SK-N-SH (cell line): Measurements from ENCODE around the gene CCDC69. TPM values are rescaled to one million over a fixed set of nuclear protein-coding genes. Genes with fewer than 3 reads are reported as not detected.

Experiments
- CTCF ChIA-PET: fragments of 300-600, 350-600 bp; formaldehyde crosslinking; extraction: SDS; loops from one replicate; lab custom pipeline; 2021; lab: Yijun Ruan, JAX
- POLR2A ChIA-PET: fragments of 350-600 bp; sonication (Branson Sonifier 250); formaldehyde crosslinking; extraction: SDS; loops from one replicate; lab custom pipeline; 2020; ENCODE audit warnings: antibody characterized with exemption, inconsistent platforms; lab: Yijun Ruan, JAX
- DNase-seq: peaks from one replicate; pipeline ENCODE4 v3.0.0; 2012
- H2AFZ ChIP-seq: fragments of 200-600 bp; sonication (generic); 2 replicates; pipeline ENCODE4 v1.8.1; 2016; ENCODE audit warnings: antibody characterized with exemption, mild to moderate bottlenecking, low read depth
- H3F3A ChIP-seq: fragments of 200-600 bp; sonication (generic); replicated peaks from 2 replicates; pipeline ENCODE3; 2016; ENCODE audit warnings: antibody characterized with exemption, mild to moderate bottlenecking; ENCODE audit not compliant: insufficient read depth
- H3K27ac ChIP-seq, 2 experiments: fragments of 200-500 bp in 1 of 2; fragments of 200-600 bp in 1 of 2; sonication (Bioruptor generic) in 1 of 2; sonication (generic), shearing (Covaris generic) in 1 of 2; 2 replicates each; pipeline versions ENCODE4 v1.5.1 to v1.6.1; 2014 to 2016; ENCODE audit warnings: low read depth in 2 of 2, inconsistent platforms in 1 of 2, low read length in 1 of 2, mild to moderate bottlenecking in 1 of 2, mixed read lengths in 1 of 2
- H3K27me3 ChIP-seq: fragments of 200-600 bp; sonication (generic), shearing (Covaris generic); 2 replicates; pipeline ENCODE4 v1.6.1; 2016; ENCODE audit warnings: mixed run types; ENCODE audit not compliant: insufficient read depth
- H3K36me3 ChIP-seq, 2 experiments: fragments of 200-500 bp in 1 of 2; fragments of 200-600 bp in 1 of 2; sonication (Bioruptor generic) in 1 of 2; sonication (generic) in 1 of 2; replicated peaks in 1 of 2; 2 replicates each; pipeline versions ENCODE3 to v1.5.1; 2014 to 2016; ENCODE audit warnings: low read length in 1 of 2, mild to moderate bottlenecking in 1 of 2; ENCODE audit not compliant: insufficient read depth in 2 of 2, control insufficient read depth in 1 of 2
- H3K4me1 ChIP-seq, 2 experiments: fragments of 200-500 bp in 1 of 2; fragments of 200-600 bp in 1 of 2; sonication (Bioruptor generic) in 1 of 2; sonication (generic), shearing (Covaris generic) in 1 of 2; 2 replicates each; pipeline versions ENCODE4 v1.5.1 to v1.6.1; 2014 to 2016; ENCODE audit warnings: low read depth in 1 of 2, low read length in 1 of 2, mixed run types in 1 of 2; ENCODE audit not compliant: insufficient read depth in 2 of 2, control insufficient read depth in 1 of 2
- H3K4me2 ChIP-seq: fragments of 200-600 bp; sonication (generic), shearing (Covaris generic); 2 replicates; pipeline ENCODE4 v1.6.1; 2017; ENCODE audit warnings: mixed run types
- H3K4me3 ChIP-seq, 2 experiments: fragments of 200-500 bp in 1 of 2; fragments of 200-600 bp in 1 of 2; sonication (Bioruptor generic) in 1 of 2; sonication (generic), shearing (Covaris generic) in 1 of 2; 2 replicates each; pipeline versions ENCODE4 v1.5.1 to v1.8.1; 2014 to 2016; ENCODE audit warnings: low read depth in 2 of 2, inconsistent platforms in 1 of 2, low read length in 1 of 2, mild to moderate bottlenecking in 1 of 2, mixed read lengths in 1 of 2, moderate library complexity in 1 of 2
- H3K79me2 ChIP-seq: fragments of 200-600 bp; sonication (generic); 2 replicates; pipeline ENCODE4 v1.8.1; 2017; ENCODE audit warnings: mild to moderate bottlenecking; ENCODE audit not compliant: insufficient read depth
- H3K9ac ChIP-seq: fragments of 200-600 bp; sonication (generic); 2 replicates; pipeline ENCODE4 v1.6.1; 2017; ENCODE audit warnings: mixed run types
- H3K9me2 ChIP-seq: fragments of 200-600 bp; sonication (generic); 2 replicates; pipeline ENCODE4 v1.6.1; 2017; ENCODE audit warnings: mixed run types
- H3K9me3 ChIP-seq: fragments of 200-600 bp; sonication (generic); 2 replicates; pipeline ENCODE4 v1.6.1; 2017; ENCODE audit warnings: mixed run types, mild to moderate bottlenecking, moderate library complexity
- H4K20me1 ChIP-seq: fragments of 200-600 bp; sonication (generic); 2 replicates; pipeline ENCODE4 v1.6.1; 2017; ENCODE audit warnings: mild to moderate bottlenecking, mixed run types; ENCODE audit not compliant: insufficient read depth
- ELF1 ChIP-seq: IDR thresholded peaks from 2 replicates; pipeline ENCODE4 v1.4.0; 2012
- FOSL2 ChIP-seq: IDR thresholded peaks from 2 replicates; pipeline ENCODE4 v1.4.0; 2012; ENCODE audit warnings: low read depth, mild to moderate bottlenecking, moderate library complexity, borderline replicate concordance
- FOXJ3 ChIP-seq: sonication (generic); formaldehyde crosslinking; IDR thresholded peaks from 2 replicates; pipeline ENCODE4 v1.5.1; 2020; ENCODE audit warnings: mild to moderate bottlenecking, missing genetic modification reagents
- RAD21 ChIP-seq: IDR thresholded peaks from 2 replicates; pipeline ENCODE4 v1.6.1; 2012; ENCODE audit warnings: mild to moderate bottlenecking, low read length
- RFX5 ChIP-seq: IDR thresholded peaks from 2 replicates; pipeline ENCODE4 v1.6.1; 2012; ENCODE audit warnings: mild to moderate bottlenecking, improper control_type of control experiment, low read length
- RXRA ChIP-seq: IDR thresholded peaks from 2 replicates; pipeline ENCODE4 v1.4.0; 2012; ENCODE audit warnings: low read depth, mild to moderate bottlenecking, borderline replicate concordance
- SIN3A ChIP-seq: IDR thresholded peaks from 2 replicates; pipeline ENCODE4 v1.6.1; 2012; ENCODE audit warnings: low read depth, mild to moderate bottlenecking, low read length, moderate library complexity, borderline replicate concordance
- TEAD4 ChIP-seq: IDR thresholded peaks from 2 replicates; pipeline ENCODE4 v1.4.0; 2012; ENCODE audit warnings: mild to moderate bottlenecking, borderline replicate concordance; ENCODE audit not compliant: insufficient read depth
- YY1 ChIP-seq: IDR thresholded peaks from 2 replicates; pipeline ENCODE4 v1.4.0; 2012; ENCODE audit warnings: low read depth, mild to moderate bottlenecking
- WGBS: methylation state at CpG from one replicate; pipeline ENCODE4 v1.1.6; 2017; ENCODE audit warnings: low lambda C conversion rate; 5-methylcytosine and 5-hydroxymethylcytosine counted together
- polyA plus RNA-seq, 3 experiments: library from polyadenylated mRNA; depleted of rRNA; stranded (reverse); fragments of >200 nt; gene quantifications; 2 replicates each; pipeline ENCODE4 v1.2.3, GENCODE V29; 2012
- TF ChIP-seq, protein P1 (sequence below): fragments of 200-600 bp; sonication (generic); IDR thresholded peaks from 2 replicates; pipeline ENCODE4 v1.6.1; 2017; ENCODE audit warnings: antibody characterized with exemption, mild to moderate bottlenecking, moderate library complexity
- TF ChIP-seq, protein P2 (sequence below): IDR thresholded peaks from 2 replicates; pipeline ENCODE4 v1.6.1; 2012; ENCODE audit warnings: mild to moderate bottlenecking, low read depth, low read length, moderate library complexity
- TF ChIP-seq, protein P3 (sequence below): IDR thresholded peaks from 2 replicates; pipeline ENCODE4 v1.4.0; 2012; ENCODE audit warnings: low read depth
- TF ChIP-seq, protein P4 (sequence below): IDR thresholded peaks from 2 replicates; pipeline ENCODE4 v1.4.0; 2012; ENCODE audit warnings: low read depth, borderline replicate concordance

CCDC69 gene
- polyA plus RNA-seq, 1 of the 3 experiments (the other 2 are of a cell fraction): 0.38 TPM

- TF ChIP-seq, protein P1, sequence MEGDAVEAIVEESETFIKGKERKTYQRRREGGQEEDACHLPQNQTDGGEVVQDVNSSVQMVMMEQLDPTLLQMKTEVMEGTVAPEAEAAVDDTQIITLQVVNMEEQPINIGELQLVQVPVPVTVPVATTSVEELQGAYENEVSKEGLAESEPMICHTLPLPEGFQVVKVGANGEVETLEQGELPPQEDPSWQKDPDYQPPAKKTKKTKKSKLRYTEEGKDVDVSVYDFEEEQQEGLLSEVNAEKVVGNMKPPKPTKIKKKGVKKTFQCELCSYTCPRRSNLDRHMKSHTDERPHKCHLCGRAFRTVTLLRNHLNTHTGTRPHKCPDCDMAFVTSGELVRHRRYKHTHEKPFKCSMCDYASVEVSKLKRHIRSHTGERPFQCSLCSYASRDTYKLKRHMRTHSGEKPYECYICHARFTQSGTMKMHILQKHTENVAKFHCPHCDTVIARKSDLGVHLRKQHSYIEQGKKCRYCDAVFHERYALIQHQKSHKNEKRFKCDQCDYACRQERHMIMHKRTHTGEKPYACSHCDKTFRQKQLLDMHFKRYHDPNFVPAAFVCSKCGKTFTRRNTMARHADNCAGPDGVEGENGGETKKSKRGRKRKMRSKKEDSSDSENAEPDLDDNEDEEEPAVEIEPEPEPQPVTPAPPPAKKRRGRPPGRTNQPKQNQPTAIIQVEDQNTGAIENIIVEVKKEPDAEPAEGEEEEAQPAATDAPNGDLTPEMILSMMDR: no peak
- TF ChIP-seq FOXJ3: no peak
- TF ChIP-seq, protein P2, sequence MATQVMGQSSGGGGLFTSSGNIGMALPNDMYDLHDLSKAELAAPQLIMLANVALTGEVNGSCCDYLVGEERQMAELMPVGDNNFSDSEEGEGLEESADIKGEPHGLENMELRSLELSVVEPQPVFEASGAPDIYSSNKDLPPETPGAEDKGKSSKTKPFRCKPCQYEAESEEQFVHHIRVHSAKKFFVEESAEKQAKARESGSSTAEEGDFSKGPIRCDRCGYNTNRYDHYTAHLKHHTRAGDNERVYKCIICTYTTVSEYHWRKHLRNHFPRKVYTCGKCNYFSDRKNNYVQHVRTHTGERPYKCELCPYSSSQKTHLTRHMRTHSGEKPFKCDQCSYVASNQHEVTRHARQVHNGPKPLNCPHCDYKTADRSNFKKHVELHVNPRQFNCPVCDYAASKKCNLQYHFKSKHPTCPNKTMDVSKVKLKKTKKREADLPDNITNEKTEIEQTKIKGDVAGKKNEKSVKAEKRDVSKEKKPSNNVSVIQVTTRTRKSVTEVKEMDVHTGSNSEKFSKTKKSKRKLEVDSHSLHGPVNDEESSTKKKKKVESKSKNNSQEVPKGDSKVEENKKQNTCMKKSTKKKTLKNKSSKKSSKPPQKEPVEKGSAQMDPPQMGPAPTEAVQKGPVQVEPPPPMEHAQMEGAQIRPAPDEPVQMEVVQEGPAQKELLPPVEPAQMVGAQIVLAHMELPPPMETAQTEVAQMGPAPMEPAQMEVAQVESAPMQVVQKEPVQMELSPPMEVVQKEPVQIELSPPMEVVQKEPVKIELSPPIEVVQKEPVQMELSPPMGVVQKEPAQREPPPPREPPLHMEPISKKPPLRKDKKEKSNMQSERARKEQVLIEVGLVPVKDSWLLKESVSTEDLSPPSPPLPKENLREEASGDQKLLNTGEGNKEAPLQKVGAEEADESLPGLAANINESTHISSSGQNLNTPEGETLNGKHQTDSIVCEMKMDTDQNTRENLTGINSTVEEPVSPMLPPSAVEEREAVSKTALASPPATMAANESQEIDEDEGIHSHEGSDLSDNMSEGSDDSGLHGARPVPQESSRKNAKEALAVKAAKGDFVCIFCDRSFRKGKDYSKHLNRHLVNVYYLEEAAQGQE: no peak
- TF ChIP-seq FOSL2: no peak
- TF ChIP-seq RAD21: no peak
- TF ChIP-seq ELF1: no peak
- TF ChIP-seq, protein P3, sequence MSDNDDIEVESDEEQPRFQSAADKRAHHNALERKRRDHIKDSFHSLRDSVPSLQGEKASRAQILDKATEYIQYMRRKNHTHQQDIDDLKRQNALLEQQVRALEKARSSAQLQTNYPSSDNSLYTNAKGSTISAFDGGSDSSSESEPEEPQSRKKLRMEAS: no peak
- no peak for TF ChIP-seq TEAD4
- no peak for TF ChIP-seq SIN3A
- TF ChIP-seq RFX5: no peak
- no peak for TF ChIP-seq RXRA
- no peak for TF ChIP-seq YY1
- TF ChIP-seq, protein P4, sequence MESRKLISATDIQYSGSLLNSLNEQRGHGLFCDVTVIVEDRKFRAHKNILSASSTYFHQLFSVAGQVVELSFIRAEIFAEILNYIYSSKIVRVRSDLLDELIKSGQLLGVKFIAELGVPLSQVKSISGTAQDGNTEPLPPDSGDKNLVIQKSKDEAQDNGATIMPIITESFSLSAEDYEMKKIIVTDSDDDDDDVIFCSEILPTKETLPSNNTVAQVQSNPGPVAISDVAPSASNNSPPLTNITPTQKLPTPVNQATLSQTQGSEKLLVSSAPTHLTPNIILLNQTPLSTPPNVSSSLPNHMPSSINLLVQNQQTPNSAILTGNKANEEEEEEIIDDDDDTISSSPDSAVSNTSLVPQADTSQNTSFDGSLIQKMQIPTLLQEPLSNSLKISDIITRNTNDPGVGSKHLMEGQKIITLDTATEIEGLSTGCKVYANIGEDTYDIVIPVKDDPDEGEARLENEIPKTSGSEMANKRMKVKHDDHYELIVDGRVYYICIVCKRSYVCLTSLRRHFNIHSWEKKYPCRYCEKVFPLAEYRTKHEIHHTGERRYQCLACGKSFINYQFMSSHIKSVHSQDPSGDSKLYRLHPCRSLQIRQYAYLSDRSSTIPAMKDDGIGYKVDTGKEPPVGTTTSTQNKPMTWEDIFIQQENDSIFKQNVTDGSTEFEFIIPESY: no peak
- TF ChIP-seq, all 33 proteins: peak for 0
- DNase-seq: no peak
- 61% methylated on average over 6 of the region's 10 CpGs for WGBS
- POLR2A ChIA-PET: no interaction called here
- no peak overlapping the region for H3K4me3 ChIP-seq
- H4K20me1 ChIP-seq: no peaks in the 10 kb centered on the region
- no peaks in the 10 kb centered on the region for H3K9me3 ChIP-seq
- CTCF ChIA-PET: interaction anchor here (1.0 to 1.7 kb wide), 3 partner anchors 21 to 89 kb away, joined by 3 to 4 read pairs (median 4); no protein-coding TSS in a partner anchor
- no peaks in the 10 kb centered on the region for H3K36me3 ChIP-seq
- no peak overlapping the region for H3K27ac ChIP-seq
- no peak overlapping the region for H2AFZ ChIP-seq
- H3K79me2 ChIP-seq: no peaks in the 10 kb centered on the region
- H3K4me1 ChIP-seq: no peaks in the 10 kb centered on the region
- no peak overlapping the region for H3K4me2 ChIP-seq
- no peaks in the 10 kb centered on the region; the same call in 1 of the 2 replicates for H3K27me3 ChIP-seq
- H3K9ac ChIP-seq: no peak overlapping the region
- no peaks in the 10 kb centered on the region for H3K9me2 ChIP-seq
- H3F3A ChIP-seq: no peaks in the 10 kb centered on the region
Observed at GRCh38 chr5:151214614-151215545, 9.0 kb downstream of the CCDC69 start.
